Measurements from ENCODE around the gene MAML3.

Gene MAML3

DNA sequence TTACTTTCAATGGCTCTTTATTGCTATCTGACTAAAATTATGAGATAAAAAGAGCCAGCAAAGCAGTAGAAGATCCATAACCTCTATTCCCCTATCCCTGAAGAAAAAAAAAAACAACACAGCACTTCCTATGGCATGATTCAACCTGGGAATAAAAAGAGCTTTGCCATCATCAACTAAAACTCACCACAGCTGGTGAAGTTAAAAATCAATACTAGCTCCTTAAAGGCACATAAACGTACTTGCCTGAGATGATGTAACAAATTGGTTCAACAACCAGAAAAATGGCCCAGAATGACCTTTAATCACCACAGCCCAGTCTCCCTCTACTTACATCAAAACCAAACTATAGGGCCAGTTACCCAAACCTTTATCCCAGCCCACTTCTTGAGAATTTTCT is 153.8 kb downstream of the MAML3 start:
- Histone ChIP-seq H3K4me1 (ENCODE audit: control extremely low read depth in 1 of 4, control insufficient read depth in 4 of 4, insufficient read depth in 4 of 4, low read length in 3 of 4) (no peaks in the 10 kb centered on the region), H3K4me3 (ENCODE audit: control insufficient read depth in 1 of 7, extremely low read depth in 1 of 7, insufficient read depth in 4 of 7, low read depth in 2 of 7, low read length in 6 of 7) (no peak overlapping the region), H3K36me3 (ENCODE audit: control insufficient read depth in 4 of 4, insufficient read depth in 4 of 4, low read length in 3 of 4) (no peaks in the 10 kb centered on the region), H3K27me3 (replicated peaks in 2 of 5; ENCODE audit: control insufficient read depth in 4 of 5, insufficient read depth in 5 of 5, low read length in 4 of 5) (no peaks in the 10 kb centered on the region), H3K27ac (ENCODE audit: insufficient read depth in 1 of 2, low read depth in 1 of 2, low read length in 2 of 2, poor library complexity in 1 of 2, severe bottlenecking in 2 of 2) (no peak overlapping the region), H3K9me3 (ENCODE audit: control extremely low read depth in 1 of 5, control insufficient read depth in 4 of 5, insufficient read depth in 2 of 5, low read depth in 1 of 5, low read length in 4 of 5) (peaks cover 0 to 9% (median 0%) of the 10 kb centered on the region in 5 experiments)
- no peak for DNase-seq
- POLR2A ChIA-PET, result no interaction called here
- CTCF ChIA-PET, result no interaction called here
- 100% methylated on average over 1 of the region's 1 CpG for WGBS (ENCODE audit: insufficient coverage)

DNA sequence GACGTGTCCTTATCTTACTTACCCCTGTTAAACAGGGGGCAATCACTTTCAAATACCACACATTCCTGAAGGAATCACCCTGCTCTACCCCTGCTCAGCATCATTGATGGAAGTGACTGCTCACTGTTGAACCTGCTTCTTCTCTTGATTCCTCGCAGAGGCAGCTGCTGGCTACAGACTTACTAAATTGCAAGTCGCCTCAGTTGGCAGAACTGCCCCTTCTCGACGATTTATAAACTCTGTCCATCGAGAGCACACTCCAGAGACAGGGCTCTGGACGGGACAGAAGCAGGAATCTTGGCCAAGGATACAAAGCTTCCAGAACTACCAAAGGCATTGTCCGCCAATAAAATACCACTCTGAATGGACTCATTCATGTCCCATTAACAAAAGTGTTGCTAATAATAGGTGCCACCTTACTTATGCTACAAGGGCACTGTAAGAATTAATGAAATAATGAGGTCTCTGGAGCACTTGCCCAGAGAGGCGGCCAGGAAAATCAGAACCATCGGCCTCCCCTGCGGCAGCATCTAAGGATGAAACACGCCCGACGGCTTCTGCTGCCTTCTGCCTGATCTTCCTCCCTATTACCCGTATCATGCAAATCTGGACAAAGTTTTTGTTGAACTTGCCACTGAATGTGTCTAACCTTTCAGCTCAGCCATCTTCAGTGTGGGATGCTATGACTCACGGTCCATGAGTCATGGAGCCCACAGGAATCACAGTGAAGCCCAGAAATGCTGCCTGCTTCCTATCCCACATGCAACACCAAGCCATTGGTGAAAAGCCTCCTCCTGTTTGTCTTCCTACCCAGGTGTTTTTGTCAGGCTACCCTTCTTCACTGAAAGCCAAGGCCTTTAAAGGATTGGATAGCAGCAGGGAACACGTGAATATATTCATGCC is 164.9 kb downstream of the MAML3 start:
- Histone ChIP-seq H3K9me3 (ENCODE audit: control extremely low read depth in 1 of 5, control insufficient read depth in 4 of 5, insufficient read depth in 2 of 5, low read depth in 1 of 5, low read length in 4 of 5) (no peaks in the 10 kb centered on the region), H3K27ac (ENCODE audit: insufficient read depth in 1 of 2, low read depth in 1 of 2, low read length in 2 of 2, poor library complexity in 1 of 2, severe bottlenecking in 2 of 2) (no peak overlapping the region), H3K4me3 (ENCODE audit: control insufficient read depth in 1 of 7, extremely low read depth in 1 of 7, insufficient read depth in 4 of 7, low read depth in 2 of 7, low read length in 6 of 7) (no peak overlapping the region), H3K27me3 (replicated peaks in 2 of 5; ENCODE audit: control insufficient read depth in 4 of 5, insufficient read depth in 5 of 5, low read length in 4 of 5) (no peaks in the 10 kb centered on the region), H3K36me3 (ENCODE audit: control insufficient read depth in 4 of 4, insufficient read depth in 4 of 4, low read length in 3 of 4) (no peaks in the 10 kb centered on the region), H3K4me1 (ENCODE audit: control extremely low read depth in 1 of 4, control insufficient read depth in 4 of 4, insufficient read depth in 4 of 4, low read length in 3 of 4) (peaks cover 0 to 9% (median 6%) of the 10 kb centered on the region in 4 experiments)
- DNase-seq, result peak; percentile 61 to 89 (median 88)
- ChIA-PET POLR2A (no interaction called here), CTCF (no interaction called here)
- 94% methylated on average over 14 of the region's 17 CpGs for WGBS (ENCODE audit: insufficient coverage)

DNA sequence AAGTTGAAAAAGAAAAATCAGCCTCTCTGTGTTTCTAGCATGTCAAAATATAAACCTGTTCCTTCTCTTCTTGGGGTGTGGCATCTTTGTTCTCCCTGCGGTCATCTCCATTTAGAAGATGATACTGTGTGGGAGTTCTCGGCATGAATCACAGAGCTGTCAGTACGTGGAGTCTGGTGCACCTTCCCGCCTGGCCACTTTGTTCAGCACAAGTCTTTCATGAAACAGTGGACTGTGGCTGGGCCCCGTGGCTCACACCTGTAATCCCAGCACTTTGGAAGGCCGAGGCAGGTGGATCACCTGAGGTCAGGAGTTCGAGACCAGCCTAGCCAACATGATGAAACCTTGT is 166.5 kb downstream of the MAML3 start:
- Histone ChIP-seq H3K27me3 (replicated peaks in 2 of 5; ENCODE audit: control insufficient read depth in 4 of 5, insufficient read depth in 5 of 5, low read length in 4 of 5) (no peaks in the 10 kb centered on the region), H3K4me3 (ENCODE audit: control insufficient read depth in 1 of 7, extremely low read depth in 1 of 7, insufficient read depth in 4 of 7, low read depth in 2 of 7, low read length in 6 of 7) (no peak overlapping the region), H3K9me3 (ENCODE audit: control extremely low read depth in 1 of 5, control insufficient read depth in 4 of 5, insufficient read depth in 2 of 5, low read depth in 1 of 5, low read length in 4 of 5) (no peaks in the 10 kb centered on the region), H3K4me1 (ENCODE audit: control extremely low read depth in 1 of 4, control insufficient read depth in 4 of 4, insufficient read depth in 4 of 4, low read length in 3 of 4) (peaks cover 0 to 9% (median 6%) of the 10 kb centered on the region in 4 experiments), H3K36me3 (ENCODE audit: control insufficient read depth in 4 of 4, insufficient read depth in 4 of 4, low read length in 3 of 4) (peaks cover 0 to 3% (median 0%) of the 10 kb centered on the region in 4 experiments), H3K27ac (ENCODE audit: insufficient read depth in 1 of 2, low read depth in 1 of 2, low read length in 2 of 2, poor library complexity in 1 of 2, severe bottlenecking in 2 of 2) (no peak overlapping the region)
- WGBS (ENCODE audit: insufficient coverage), result 100% methylated on average over 6 of the region's 7 CpGs
- ChIA-PET CTCF (no interaction called here), POLR2A (no interaction called here)
- DNase-seq, result no peak

DNA sequence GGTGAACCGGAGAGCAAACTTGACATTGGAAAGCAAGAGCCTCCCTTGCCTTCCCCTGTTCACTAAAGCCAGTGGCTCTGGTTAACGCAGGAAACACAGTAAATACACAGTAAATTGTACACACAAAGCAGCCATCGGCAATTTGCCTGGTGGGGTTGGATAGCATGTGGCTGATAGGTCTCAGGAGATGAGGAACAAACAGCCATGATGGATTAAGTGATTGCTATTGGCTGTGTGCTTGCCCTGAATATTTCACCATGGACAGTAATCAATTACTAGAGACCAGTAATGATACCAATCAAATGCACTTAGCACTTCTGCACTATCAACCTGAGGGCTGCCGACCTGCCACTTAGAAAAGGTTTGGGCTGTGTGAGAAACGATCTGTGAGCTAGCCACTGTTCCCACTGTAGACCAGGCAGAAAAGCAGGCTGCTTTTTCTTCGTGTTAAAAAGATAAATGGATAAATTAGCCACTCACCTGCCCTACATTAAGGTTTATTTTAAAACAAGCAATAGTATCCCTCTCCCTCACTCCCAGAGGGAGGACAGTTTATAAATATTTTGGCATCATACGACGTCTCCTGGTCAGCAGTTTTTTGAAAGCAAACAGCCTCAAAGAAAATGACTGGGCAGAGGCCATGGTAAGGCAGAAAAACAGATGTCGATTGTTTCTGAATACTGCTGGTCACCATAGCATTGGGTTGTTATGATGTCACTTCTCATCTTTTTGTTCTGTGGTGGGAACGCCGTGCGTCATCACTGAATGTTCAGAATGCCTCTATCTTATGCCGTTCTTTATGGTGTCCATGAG is 167.1 kb downstream of the MAML3 start:
- POLR2A ChIA-PET, result no interaction called here
- no peaks in the 10 kb centered on the region for H3K9me3 ChIP-seq (ENCODE audit: control extremely low read depth in 1 of 5, control insufficient read depth in 4 of 5, insufficient read depth in 2 of 5, low read depth in 1 of 5, low read length in 4 of 5)
- H3K27ac ChIP-seq (ENCODE audit: insufficient read depth in 1 of 2, low read depth in 1 of 2, low read length in 2 of 2, poor library complexity in 1 of 2, severe bottlenecking in 2 of 2), result no peak overlapping the region
- no peaks in the 10 kb centered on the region for H3K27me3 ChIP-seq (replicated peaks in 2 of 5; ENCODE audit: control insufficient read depth in 4 of 5, insufficient read depth in 5 of 5, low read length in 4 of 5)
- peaks cover 0 to 3% (median 0%) of the 10 kb centered on the region in 4 experiments for H3K36me3 ChIP-seq (ENCODE audit: control insufficient read depth in 4 of 4, insufficient read depth in 4 of 4, low read length in 3 of 4)
- 99% methylated on average over 8 of the region's 13 CpGs for WGBS (ENCODE audit: insufficient coverage)
- no peak for DNase-seq
- H3K4me1 ChIP-seq (ENCODE audit: control extremely low read depth in 1 of 4, control insufficient read depth in 4 of 4, insufficient read depth in 4 of 4, low read length in 3 of 4), result peaks cover 0 to 9% (median 6%) of the 10 kb centered on the region in 4 experiments
- H3K4me3 ChIP-seq (ENCODE audit: control insufficient read depth in 1 of 7, extremely low read depth in 1 of 7, insufficient read depth in 4 of 7, low read depth in 2 of 7, low read length in 6 of 7), result no peak overlapping the region
- CTCF ChIA-PET, result no interaction called here

DNA sequence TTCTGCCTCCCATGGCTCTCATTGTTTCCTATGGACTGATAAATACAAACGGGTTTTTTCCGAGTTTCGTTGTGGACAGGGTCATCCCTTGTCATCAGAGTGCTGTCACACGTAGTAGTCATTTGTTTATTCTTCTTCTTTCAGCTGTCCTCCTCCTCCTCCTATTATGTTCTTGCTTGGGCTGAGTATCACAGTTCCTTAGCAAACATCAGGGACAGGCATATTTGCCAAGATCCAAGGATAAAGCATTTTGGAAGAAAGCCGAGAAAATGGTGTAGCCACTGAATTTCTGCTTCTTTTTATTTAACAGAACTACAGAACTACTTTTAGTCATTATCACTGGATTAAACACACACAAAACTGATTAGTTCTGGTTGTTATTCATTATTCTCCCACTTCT is 167.9 kb downstream of the MAML3 start:
- Histone ChIP-seq H3K36me3 (ENCODE audit: control insufficient read depth in 4 of 4, insufficient read depth in 4 of 4, low read length in 3 of 4) (peaks cover 0 to 3% (median 0%) of the 10 kb centered on the region in 4 experiments), H3K27ac (ENCODE audit: insufficient read depth in 1 of 2, low read depth in 1 of 2, low read length in 2 of 2, poor library complexity in 1 of 2, severe bottlenecking in 2 of 2) (no peak overlapping the region), H3K4me1 (ENCODE audit: control extremely low read depth in 1 of 4, control insufficient read depth in 4 of 4, insufficient read depth in 4 of 4, low read length in 3 of 4) (peaks cover 0 to 9% (median 6%) of the 10 kb centered on the region in 4 experiments), H3K27me3 (replicated peaks in 2 of 5; ENCODE audit: control insufficient read depth in 4 of 5, insufficient read depth in 5 of 5, low read length in 4 of 5) (no peaks in the 10 kb centered on the region), H3K4me3 (ENCODE audit: control insufficient read depth in 1 of 7, extremely low read depth in 1 of 7, insufficient read depth in 4 of 7, low read depth in 2 of 7, low read length in 6 of 7) (no peak overlapping the region), H3K9me3 (ENCODE audit: control extremely low read depth in 1 of 5, control insufficient read depth in 4 of 5, insufficient read depth in 2 of 5, low read depth in 1 of 5, low read length in 4 of 5) (no peaks in the 10 kb centered on the region)
- no peak for DNase-seq
- POLR2A ChIA-PET, result no interaction called here
- 100% methylated on average over 5 of the region's 5 CpGs for WGBS (ENCODE audit: insufficient coverage)
- CTCF ChIA-PET, result interaction anchor here (1.4 kb wide), 1 partner anchor 15 kb away, joined by 3 read pairs; no protein-coding TSS in a partner anchor

DNA sequence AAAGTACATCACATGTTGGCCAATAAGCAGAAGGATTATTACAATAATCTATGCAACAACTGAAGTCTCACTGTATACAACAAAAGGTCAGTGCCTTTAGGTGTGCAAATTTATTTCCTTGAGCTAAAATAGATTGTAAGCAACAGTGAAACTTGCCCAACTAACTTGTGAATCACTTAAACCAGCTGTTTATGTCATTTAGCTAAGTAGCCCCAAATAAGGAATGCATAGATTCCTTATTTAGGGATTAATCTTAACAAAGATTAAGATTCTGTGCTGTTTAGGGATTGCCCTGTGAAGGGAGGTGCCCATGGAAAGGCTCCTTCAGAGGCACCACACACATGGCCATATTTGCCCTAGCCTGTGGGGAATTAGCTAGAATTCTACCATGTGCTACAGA is 168.6 kb downstream of the MAML3 start:
- H3K27ac ChIP-seq (ENCODE audit: insufficient read depth in 1 of 2, low read depth in 1 of 2, low read length in 2 of 2, poor library complexity in 1 of 2, severe bottlenecking in 2 of 2), result no peak overlapping the region
- peaks cover 0 to 5% (median 0%) of the 10 kb centered on the region in 4 experiments for H3K36me3 ChIP-seq (ENCODE audit: control insufficient read depth in 4 of 4, insufficient read depth in 4 of 4, low read length in 3 of 4)
- peaks cover 0 to 9% (median 6%) of the 10 kb centered on the region in 4 experiments for H3K4me1 ChIP-seq (ENCODE audit: control extremely low read depth in 1 of 4, control insufficient read depth in 4 of 4, insufficient read depth in 4 of 4, low read length in 3 of 4)
- ChIA-PET CTCF (interaction anchor here (0.9 to 1.4 kb wide), 2 partner anchors 14 to 19 kb away, joined by 3 read pairs; no protein-coding TSS in a partner anchor), POLR2A (no interaction called here)
- DNase-seq, result no peak
- H3K4me3 ChIP-seq (ENCODE audit: control insufficient read depth in 1 of 7, extremely low read depth in 1 of 7, insufficient read depth in 4 of 7, low read depth in 2 of 7, low read length in 6 of 7), result no peak overlapping the region
- H3K9me3 ChIP-seq (ENCODE audit: control extremely low read depth in 1 of 5, control insufficient read depth in 4 of 5, insufficient read depth in 2 of 5, low read depth in 1 of 5, low read length in 4 of 5), result no peaks in the 10 kb centered on the region
- no peaks in the 10 kb centered on the region for H3K27me3 ChIP-seq (replicated peaks in 2 of 5; ENCODE audit: control insufficient read depth in 4 of 5, insufficient read depth in 5 of 5, low read length in 4 of 5)

DNA sequence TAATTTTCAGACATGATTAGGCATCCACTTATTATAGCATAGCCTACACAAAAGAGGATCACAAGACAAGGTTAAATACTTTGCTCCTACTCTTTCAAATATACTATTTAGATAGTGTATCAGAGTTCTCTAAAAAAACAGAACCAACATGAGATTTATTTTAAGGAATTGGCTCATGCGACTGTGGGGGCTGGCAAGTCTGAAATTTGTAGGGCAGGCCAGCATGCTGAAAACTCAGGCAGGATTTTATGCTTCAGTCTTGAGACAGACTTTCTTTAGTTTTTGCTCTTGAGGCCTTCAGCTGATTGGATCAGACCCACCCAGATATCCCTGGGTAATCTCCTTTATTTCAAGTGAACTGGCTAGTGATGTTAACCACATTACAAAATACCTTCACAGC is 169.5 kb downstream of the MAML3 start:
- Histone ChIP-seq H3K4me3 (ENCODE audit: control insufficient read depth in 1 of 7, extremely low read depth in 1 of 7, insufficient read depth in 4 of 7, low read depth in 2 of 7, low read length in 6 of 7) (no peak overlapping the region), H3K27ac (ENCODE audit: insufficient read depth in 1 of 2, low read depth in 1 of 2, low read length in 2 of 2, poor library complexity in 1 of 2, severe bottlenecking in 2 of 2) (no peak overlapping the region), H3K9me3 (ENCODE audit: control extremely low read depth in 1 of 5, control insufficient read depth in 4 of 5, insufficient read depth in 2 of 5, low read depth in 1 of 5, low read length in 4 of 5) (no peaks in the 10 kb centered on the region), H3K27me3 (replicated peaks in 2 of 5; ENCODE audit: control insufficient read depth in 4 of 5, insufficient read depth in 5 of 5, low read length in 4 of 5) (no peaks in the 10 kb centered on the region), H3K36me3 (ENCODE audit: control insufficient read depth in 4 of 4, insufficient read depth in 4 of 4, low read length in 3 of 4) (peaks cover 0 to 14% (median 0%) of the 10 kb centered on the region in 4 experiments), H3K4me1 (ENCODE audit: control extremely low read depth in 1 of 4, control insufficient read depth in 4 of 4, insufficient read depth in 4 of 4, low read length in 3 of 4) (peaks cover 0 to 13% (median 9%) of the 10 kb centered on the region in 4 experiments)
- WGBS (ENCODE audit: insufficient coverage), result no CpG with 5 or more reads among the region's 1 CpG
- ChIA-PET CTCF (no interaction called here), POLR2A (no interaction called here)
- no peak for DNase-seq
